Middle frontal gyrus (tissue), 1 donor: Measurements from ENCODE around the gene ERRFI1.
"Not testable (repeated sequence)": the region's sequence is repeated elsewhere in the genome, so short reads cannot be mapped to it uniquely, and the experiment has no call there.

Experiments
- DNase-seq: peaks from one replicate; pipeline ENCODE4 v3.0.0-alpha.2; 2015; ENCODE audit warnings: low spot score; ENCODE audit errors: extremely low spot score

Gene ERRFI1

DNA sequence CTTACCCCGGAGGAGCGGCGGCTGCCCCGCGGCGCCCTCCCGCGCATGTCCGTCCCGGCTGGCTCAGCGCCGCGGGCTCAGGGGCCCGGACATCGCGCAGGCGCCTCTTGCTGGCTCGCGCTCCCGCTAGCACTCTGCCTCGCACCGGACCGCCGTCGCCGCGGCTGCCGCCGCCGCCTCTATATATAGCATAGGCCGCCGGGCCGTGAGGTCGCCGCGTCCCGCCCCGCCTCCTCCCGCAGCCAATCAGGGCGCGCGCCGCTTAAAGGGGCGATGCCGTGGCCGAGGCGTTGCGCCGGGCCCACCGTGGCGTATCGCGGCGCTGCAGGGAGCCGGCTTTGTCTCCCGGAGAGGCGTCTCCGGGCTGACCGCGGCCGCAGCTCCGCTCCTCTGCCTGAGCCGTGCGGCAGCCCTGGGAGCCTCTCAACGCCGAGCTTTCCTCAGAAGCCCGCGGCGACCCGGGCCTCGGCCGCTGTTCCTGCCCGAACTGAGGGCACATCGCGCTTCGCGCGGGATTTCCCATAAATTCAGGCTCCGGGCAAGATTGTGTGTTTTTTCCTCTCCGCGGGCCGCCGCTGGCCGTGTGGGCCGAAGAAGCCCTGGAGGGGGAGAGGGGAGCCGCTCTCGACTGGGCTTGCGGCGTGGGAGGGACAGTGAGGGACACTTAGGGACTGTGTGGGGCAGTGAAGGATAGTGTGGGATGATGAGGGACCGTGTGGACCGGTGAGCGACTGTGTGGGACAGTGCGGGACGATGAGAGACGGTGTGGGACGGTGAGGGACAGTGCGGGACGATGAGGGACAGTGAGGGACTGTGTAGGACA, at the start of gene ERRFI1:
Gene ERRFI1, minus strand, starts transcription at position 157 of the 823 bp plus-strand sequence. CDS start 10,690 bp downstream, outside the sequence.
- peak; percentile 89 for DNase-seq

- DNase-seq, result no peak
Observed at GRCh38 chr1:8075511-8076051, 49.5 kb upstream of the ERRFI1 start.

GRCh38 chr1:8073112-8073855, 47.2 kb upstream of the ERRFI1 start:
- no peak for DNase-seq

GRCh38 chr1:8070381-8070811, 44.3 kb upstream of the ERRFI1 start:
- no peak for DNase-seq

- DNase-seq, result not testable (repeated sequence)
Observed at GRCh38 chr1:8069614-8070320, 43.7 kb upstream of the ERRFI1 start.

- DNase-seq, result no peak
Observed at GRCh38 chr1:8065369-8065768, 39.3 kb upstream of the ERRFI1 start.

- no peak for DNase-seq
Observed at GRCh38 chr1:8063298-8064036, 37.4 kb upstream of the ERRFI1 start.

- DNase-seq, result no peak
Observed at GRCh38 chr1:8062861-8063260, 36.8 kb upstream of the ERRFI1 start.

- DNase-seq, result no peak
Observed at GRCh38 chr1:8061673-8062386, 35.7 kb upstream of the ERRFI1 start.

DNA sequence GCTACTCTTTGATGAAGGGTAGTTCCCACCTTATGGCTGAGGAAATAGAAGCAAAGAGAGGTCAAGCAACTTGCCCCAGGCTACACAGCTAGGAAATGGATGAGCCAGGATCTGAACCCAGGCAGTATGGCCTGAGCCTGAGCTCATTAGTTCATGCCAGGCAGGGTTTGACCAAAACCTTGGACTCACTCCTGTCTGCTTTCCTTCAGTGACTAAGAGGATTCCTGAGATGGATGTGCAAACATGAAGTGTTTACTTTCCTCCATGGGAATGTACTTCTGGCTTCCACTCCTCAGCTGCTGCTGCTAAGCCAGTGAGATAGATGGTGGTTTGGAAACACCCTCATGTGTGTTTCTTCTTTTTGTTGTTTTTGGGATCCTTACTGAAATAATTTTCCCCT, 35.1 kb upstream of the ERRFI1 start:
- no peak for DNase-seq

DNA sequence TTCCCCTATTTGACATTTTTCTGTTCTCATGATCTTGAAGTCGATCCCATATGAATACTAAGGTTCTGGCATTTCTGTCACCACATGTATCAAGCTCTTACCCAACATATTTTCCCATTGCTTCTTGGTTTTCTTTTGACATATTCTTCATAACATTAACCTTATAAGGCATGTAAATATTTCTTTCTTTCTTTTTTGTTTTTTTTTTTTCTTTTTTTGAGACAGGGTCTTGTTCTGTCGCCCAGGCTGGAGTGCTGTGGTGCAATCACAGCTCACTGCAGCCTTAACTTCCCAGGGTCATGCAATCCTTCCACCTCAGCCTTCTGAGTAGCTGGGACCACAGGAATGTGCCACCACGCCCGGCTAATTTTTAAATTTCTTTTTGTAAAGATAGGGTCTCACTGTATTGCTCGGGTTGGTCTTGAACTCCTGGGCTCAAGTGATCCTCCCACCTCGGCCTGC, 33.1 kb upstream of the ERRFI1 start:
- no peak for DNase-seq

GRCh38 chr1:8057779-8058178, 31.7 kb upstream of the ERRFI1 start:
- not testable (repeated sequence) for DNase-seq

GRCh38 chr1:8055973-8056372, 29.9 kb upstream of the ERRFI1 start:
- DNase-seq, result no peak

DNA sequence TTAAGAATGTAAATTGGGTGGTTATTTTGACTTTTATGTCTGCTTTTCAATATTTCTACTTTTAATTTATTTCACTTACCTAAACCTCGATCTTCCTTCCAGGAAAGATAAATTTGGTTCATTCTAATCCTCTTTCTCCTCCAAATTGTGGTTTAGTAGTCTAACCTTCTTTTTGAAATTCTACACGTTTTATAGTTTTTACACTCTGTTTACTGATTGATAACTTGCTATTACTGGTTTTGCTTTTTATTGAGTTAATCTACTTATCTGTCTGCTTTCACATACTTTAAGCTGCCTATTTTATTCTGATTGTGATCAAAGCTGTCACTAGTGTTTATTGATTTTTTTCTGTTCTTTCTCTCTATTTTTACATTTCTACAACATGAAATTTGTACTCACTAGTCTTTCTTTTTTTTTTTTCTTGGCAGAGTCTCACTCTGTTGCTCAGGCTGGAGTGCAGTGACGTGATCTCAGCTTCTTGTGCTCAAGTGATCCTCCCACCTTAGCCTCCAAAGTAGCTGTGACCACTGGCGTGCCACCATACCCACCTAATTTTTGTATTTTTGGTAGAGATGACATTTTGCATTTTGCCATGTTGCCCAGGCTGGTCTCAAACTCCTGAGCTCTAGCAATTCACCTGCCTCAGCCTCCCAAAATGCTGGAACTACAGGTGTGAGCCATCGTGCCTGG, 27.9 kb upstream of the ERRFI1 start:
- no peak for DNase-seq

GRCh38 chr1:8051650-8052049, 25.5 kb upstream of the ERRFI1 start:
- DNase-seq, result no peak

- not testable (repeated sequence) for DNase-seq
Observed at GRCh38 chr1:8049229-8049628, 23.1 kb upstream of the ERRFI1 start.

- DNase-seq, result no peak
Observed at GRCh38 chr1:8047686-8048445, 21.8 kb upstream of the ERRFI1 start.

DNA sequence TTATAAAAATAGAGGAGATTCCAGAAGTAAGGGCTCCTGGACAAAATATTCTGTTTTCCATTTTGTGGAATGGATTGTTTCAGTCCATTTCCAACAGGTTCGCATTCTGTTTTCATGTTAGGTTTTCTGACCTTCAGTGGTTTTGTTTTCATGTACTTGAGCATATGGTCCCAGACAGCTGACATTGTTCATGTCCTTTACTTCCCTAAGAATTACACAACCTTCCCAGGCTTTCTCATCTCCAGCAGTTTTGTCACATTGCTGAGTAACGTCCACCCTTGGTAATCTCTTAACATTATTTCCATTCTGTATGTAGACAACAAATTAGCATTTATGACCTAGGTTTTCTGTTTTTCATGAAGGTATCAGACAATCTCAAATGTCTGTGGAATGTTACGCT, 21.0 kb upstream of the ERRFI1 start:
- no peak for DNase-seq

DNA sequence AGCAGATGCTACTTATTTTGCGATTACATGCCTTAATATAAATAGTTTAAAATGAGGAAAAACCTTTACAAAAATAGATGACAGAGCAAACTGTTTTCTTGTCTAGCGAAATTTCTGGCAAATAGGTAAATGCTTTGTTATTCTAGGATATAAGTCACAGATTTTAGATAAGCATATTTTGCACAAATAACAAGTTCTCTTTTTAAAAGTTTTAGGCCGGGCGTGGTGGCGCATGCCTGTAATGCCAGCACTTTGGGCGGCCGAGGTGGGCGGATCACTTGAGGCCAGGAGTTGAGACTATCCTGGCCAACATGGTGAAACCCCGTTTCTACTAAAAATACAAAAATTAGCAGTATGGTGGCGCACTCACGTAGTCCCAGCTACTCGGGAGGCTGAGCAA, 20.3 kb upstream of the ERRFI1 start:
- no peak for DNase-seq
